HepG2 (cell line): Measurements from ENCODE around the gene TRMT1. TPM values are rescaled to one million over a fixed set of nuclear protein-coding genes. Genes with fewer than 3 reads are reported as not detected.

Experiments
- ATAC-seq: fragments of 200-7000 bp; cut with Tn5 transposase; 3 replicates; pipeline ENCODE4 v1.9.1; 2020; ENCODE audit warnings: mild to moderate bottlenecking, moderate library complexity
- BruUV-seq: library from RNA; stranded (reverse); fragments of 400-500 nt; replicated peaks from 2 replicates; lab custom pipeline; 2021; lab: Mats Ljungman, UMichigan
- CTCF ChIA-PET: fragments of 300-600 bp; formaldehyde crosslinking; extraction: SDS; loops from one replicate; lab custom pipeline; 2021; ENCODE audit warnings: low total read pairs, inconsistent platforms, low intra/inter-chr PET ratio; lab: Yijun Ruan, JAX
- POLR2A ChIA-PET: fragments of 350-600 bp; sonication (Branson Sonifier 250); formaldehyde crosslinking; loops from one replicate; lab custom pipeline; 2020; ENCODE audit warnings: antibody characterized with exemption, inconsistent platforms; lab: Yijun Ruan, JAX
- DNase-seq: peaks from one replicate; pipeline ENCODE4 v3.0.0-alpha.2; 2015; ENCODE audit warnings: low spot score
- FAIRE-seq: peaks from 3 replicates; lab custom pipeline; 2011; peaks lifted over from hg19 to GRCh38; lab: Jason Lieb, UNC
- H2AFZ ChIP-seq: one replicate; pipeline ENCODE4 v1.6.1; 2011; ENCODE audit warnings: low read length, inconsistent platforms
- H3K27ac ChIP-seq: fragments of 300-600 bp; 3 replicates; pipeline ENCODE4 v1.8.0; 2011; ENCODE audit warnings: mixed run types, mild to moderate bottlenecking, mixed read lengths, low read length, inconsistent platforms; ENCODE audit not compliant: insufficient read depth; ENCODE audit errors: extremely low read length
- H3K27me3 ChIP-seq, 2 experiments: fragments of 200-600 bp in 1 of 2; 2 replicates in 1 of 2; 3 replicates in 1 of 2; pipeline versions ENCODE4 v1.6.0 to v1.8.0; 2011; ENCODE audit warnings: low read length in 2 of 2, mild to moderate bottlenecking in 2 of 2, moderate library complexity in 2 of 2, inconsistent platforms in 1 of 2; ENCODE audit not compliant: insufficient read depth in 2 of 2, control insufficient read depth in 1 of 2
- H3K36me3 ChIP-seq, 2 experiments: fragments of 200-600 bp in 1 of 2; replicated peaks in 1 of 2; 2 replicates in 1 of 2; 3 replicates in 1 of 2; pipeline versions ENCODE4 v1.5.1 to v1.8.0; 2011; ENCODE audit warnings: low read length in 2 of 2, inconsistent platforms in 1 of 2; ENCODE audit not compliant: insufficient read depth in 2 of 2, control insufficient read depth in 1 of 2
- H3K4me1 ChIP-seq: 2 replicates; pipeline ENCODE4 v1.5.1; 2012; ENCODE audit warnings: low read length, inconsistent platforms; ENCODE audit not compliant: insufficient read depth
- H3K4me2 ChIP-seq: 2 replicates; pipeline ENCODE4 v1.6.0; 2011; ENCODE audit warnings: low read depth, low read length, inconsistent platforms
- H3K4me3 ChIP-seq, 3 experiments: fragments of 200-600 bp in 1 of 3; sonication (generic), shearing (Covaris generic) in 1 of 3; replicated peaks in 1 of 3; 2 replicates each; pipeline ENCODE4 v1.5.1; 2011 to 2016; ENCODE audit warnings: low read length in 3 of 3, inconsistent platforms in 2 of 3, low read depth in 2 of 3, mild to moderate bottlenecking in 2 of 3, control low read depth in 1 of 3, mixed read lengths in 1 of 3; ENCODE audit not compliant: insufficient read depth in 1 of 3
- H3K79me2 ChIP-seq: one replicate; pipeline ENCODE4 v1.6.1; 2011; ENCODE audit warnings: low read length, inconsistent platforms; ENCODE audit not compliant: insufficient read depth
- H3K9ac ChIP-seq: 2 replicates; pipeline ENCODE4 v1.6.0; 2011; ENCODE audit warnings: mild to moderate bottlenecking, low read depth, low read length, inconsistent platforms; ENCODE audit not compliant: insufficient read depth
- H3K9me3 ChIP-seq: 2 replicates; pipeline ENCODE4 v1.5.1; 2012; ENCODE audit warnings: mild to moderate bottlenecking, low read length
- H4K20me1 ChIP-seq: 2 replicates; pipeline ENCODE4 v1.6.0; 2011; ENCODE audit warnings: inconsistent platforms, mild to moderate bottlenecking, low read length, moderate library complexity; ENCODE audit not compliant: insufficient read depth
- ELF3 ChIP-seq: IDR thresholded peaks from 2 replicates; pipeline ENCODE4 v1.6.1; 2016; ENCODE audit warnings: missing genetic modification reagents, missing compliant biosample characterization
- HOMEZ ChIP-seq: IDR thresholded peaks from 2 replicates; pipeline ENCODE4 v1.6.1; 2016; ENCODE audit warnings: low read depth
- MAF1 ChIP-seq: sonication (generic); formaldehyde crosslinking; IDR thresholded peaks from 2 replicates; pipeline ENCODE4 v1.5.0; 2020; ENCODE audit warnings: missing genetic modification reagents, borderline replicate concordance
- MED1 ChIP-seq: sonication (generic); formaldehyde crosslinking; IDR thresholded peaks from 2 replicates; pipeline ENCODE4 v1.4.0; 2020; ENCODE audit warnings: missing genetic modification reagents
- MIER3 ChIP-seq: IDR thresholded peaks from 2 replicates; pipeline ENCODE4 v1.6.1; 2016; ENCODE audit warnings: missing compliant biosample characterization, borderline replicate concordance
- MTF1 ChIP-seq: sonication (generic); formaldehyde crosslinking; IDR thresholded peaks from 2 replicates; pipeline ENCODE4 v1.5.0; 2020; ENCODE audit warnings: missing genetic modification reagents
- TAF15 ChIP-seq: fragments of 200-400 bp; formaldehyde crosslinking; IDR thresholded peaks from one replicate; pipeline ENCODE4 v1.6.1; 2018; ENCODE audit warnings: mild to moderate bottlenecking, low read depth, low read length; ENCODE audit not compliant: poor library complexity, severe bottlenecking
- ZNF24 ChIP-seq: fragments of 450-650 bp; IDR thresholded peaks from 2 replicates; pipeline ENCODE4 v1.6.1; 2017; ENCODE audit warnings: antibody characterized with exemption, mild to moderate bottlenecking
- ZNF33B ChIP-seq: sonication (generic); formaldehyde crosslinking; IDR thresholded peaks from 2 replicates; pipeline ENCODE4 v1.5.1; 2020; ENCODE audit warnings: mild to moderate bottlenecking, missing genetic modification reagents
- ZNF614 ChIP-seq: IDR thresholded peaks from 2 replicates; pipeline ENCODE4 v1.6.1; 2018; ENCODE audit warnings: missing biosample characterization, missing genetic modification reagents, inconsistent platforms, borderline replicate concordance
- ZNF652 ChIP-seq: IDR thresholded peaks from 2 replicates; pipeline ENCODE4 v1.6.1; 2016; ENCODE audit warnings: low read depth, borderline replicate concordance
- ZNF720 ChIP-seq: sonication (generic); formaldehyde crosslinking; IDR thresholded peaks from 2 replicates; pipeline ENCODE4 v1.4.0; 2020; ENCODE audit warnings: missing genetic modification reagents
- ZNF772 ChIP-seq: sonication (generic); formaldehyde crosslinking; IDR thresholded peaks from 2 replicates; pipeline ENCODE4 v1.5.0; 2020; ENCODE audit warnings: mild to moderate bottlenecking, missing genetic modification reagents
- ZSCAN25 ChIP-seq: sonication (generic); formaldehyde crosslinking; IDR thresholded peaks from 2 replicates; pipeline ENCODE4 v1.8.0; 2022; ENCODE audit warnings: mild to moderate bottlenecking, missing genetic modification reagents
- WGBS: methylation state at CpG from one replicate; pipeline ENCODE4 v1.1.6; 2017; ENCODE audit warnings: low lambda C conversion rate; 5-methylcytosine and 5-hydroxymethylcytosine counted together
- in situ Hi-C: cut with HindIII; loops from 2 replicates; pipeline ENCODE4 v1.10.0; 2017; ENCODE audit warnings: low pct_unique_long_range_greater_than_20kb; ENCODE audit not compliant: extremely low pct_ligation_motif_present
- intact Hi-C: fragments of 100-400 bp; cut with micrococcal nuclease; formaldehyde crosslinking; loops from one replicate; pipeline ENCODE4 v1.10.0; 2022; ENCODE audit not compliant: unreplicated experiment
- polyA plus RNA-seq, 8 experiments: library from polyadenylated mRNA; depleted of rRNA in 3 of 8; stranded (reverse) in 7 of 8; unstranded in 1 of 8; fragments of >200 nt; fragmentation: Illumina TruSeq in 4 of 8; extraction: Trizol in 4 of 8; gene quantifications; 2 replicates each; pipeline versions ENCODE4 v1.2.1 to v1.2.3, GENCODE V29; 2011 to 2016; ENCODE audit warnings: low read depth in 4 of 8, missing spikeins in 1 of 8, mixed read lengths in 1 of 8; ENCODE audit not compliant: insufficient read depth in 1 of 8
- total RNA-seq, 5 experiments: library from RNA; depleted of rRNA; stranded (reverse); fragments of >200 nt; fragmentation: Illumina TruSeq; extraction: Trizol; gene quantifications; 2 replicates each; pipeline ENCODE4 v1.2.3, GENCODE V29; 2016; ENCODE audit warnings: low read depth in 1 of 5
- TF ChIP-seq, protein P1 (sequence below): sonication (generic); formaldehyde crosslinking; IDR thresholded peaks from 2 replicates; pipeline ENCODE4 v1.4.0; 2020; ENCODE audit warnings: missing genetic modification reagents, mild to moderate bottlenecking, borderline replicate concordance
- TF ChIP-seq, protein P2 (sequence below): sonication (generic); formaldehyde crosslinking; IDR thresholded peaks from 2 replicates; pipeline ENCODE4 v1.4.0; 2020; ENCODE audit warnings: mild to moderate bottlenecking, missing genetic modification reagents
- TF ChIP-seq, protein P3 (sequence below): sonication (generic); formaldehyde crosslinking; IDR thresholded peaks from 2 replicates; pipeline ENCODE4 v1.8.0; 2022; ENCODE audit warnings: mild to moderate bottlenecking, missing genetic modification reagents; ENCODE audit not compliant: insufficient replicate concordance

TRMT1 gene
- total and polyA plus RNA-seq, 2 of the 13 experiments (the other 11 are each of a cell fraction or from before 2014, with no cell fraction given) = 35.5 to 44.1 TPM

DNA sequence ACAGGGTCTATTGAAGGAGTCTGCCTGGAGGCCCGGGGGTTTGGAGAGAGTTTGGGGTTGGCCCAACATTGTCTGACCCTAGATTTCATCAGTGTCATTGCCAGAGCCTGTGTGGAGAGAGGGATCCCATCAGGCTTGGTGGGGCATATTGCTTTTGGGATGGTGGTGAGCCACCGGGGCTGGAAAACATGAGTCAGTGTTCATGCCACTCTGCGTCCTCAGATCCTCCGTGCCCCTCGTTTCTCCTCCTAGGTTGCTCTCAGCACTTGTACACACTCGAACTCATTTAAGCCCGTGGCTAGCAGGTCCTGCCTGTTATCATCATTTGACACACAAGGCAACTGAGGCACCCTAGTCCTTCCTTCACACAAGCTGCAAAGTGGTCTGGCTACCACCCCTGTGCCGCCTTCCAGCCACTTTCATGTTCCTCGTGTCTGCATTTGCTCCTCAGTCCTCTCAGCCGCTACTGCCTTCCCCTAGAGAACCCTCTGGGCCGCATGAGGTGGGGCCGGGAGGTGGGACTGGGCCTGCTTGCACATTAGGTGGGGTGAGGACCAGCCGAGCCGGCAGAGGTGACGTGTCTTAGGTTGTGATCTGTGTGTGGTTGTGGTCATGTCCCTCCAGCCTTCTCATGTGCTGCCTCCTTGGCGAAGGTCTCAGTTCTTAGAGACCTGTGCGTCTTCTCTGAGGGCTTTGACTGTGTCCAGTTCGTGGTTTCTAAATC is 5.2 kb upstream of the TRMT1 start:
- H3K4me2 ChIP-seq = no peak overlapping the region
- no peak overlapping the region for H3K27ac ChIP-seq
- CTCF ChIA-PET = no interaction called here
- ATAC-seq = no peak
- in situ Hi-C loops (no loop called here), intact Hi-C loops (no loop called here)
- H3K27me3 ChIP-seq = no peaks in the 10 kb centered on the region; a peak in 1 of 5 replicates
- 94% methylated on average over 13 of the region's 18 CpGs for WGBS
- BruUV-seq = no TSS peak
- peaks cover 30% of the 10 kb centered on the region for H3K4me1 ChIP-seq
- POLR2A ChIA-PET = no interaction called here
- no peak for DNase-seq
- H3K79me2 ChIP-seq = peaks cover 66% of the 10 kb centered on the region
- H3K9ac ChIP-seq = no peak overlapping the region
- no peaks in the 10 kb centered on the region for H3K9me3 ChIP-seq
- no peak overlapping the region for H2AFZ ChIP-seq
- H4K20me1 ChIP-seq = peaks cover 22% of the 10 kb centered on the region
- peaks cover 8 to 39% of the 10 kb centered on the region in 2 experiments; a peak in 4 of 5 replicates for H3K36me3 ChIP-seq
- no peak overlapping the region; a peak in 1 of 6 replicates for H3K4me3 ChIP-seq
- no peak for FAIRE-seq
- TF ChIP-seq ZNF720 = no peak
- TF ChIP-seq ZNF772 (CRISPR knock-in tag) = no peak
- no peak for TF ChIP-seq HOMEZ
- TF ChIP-seq, protein P1, sequence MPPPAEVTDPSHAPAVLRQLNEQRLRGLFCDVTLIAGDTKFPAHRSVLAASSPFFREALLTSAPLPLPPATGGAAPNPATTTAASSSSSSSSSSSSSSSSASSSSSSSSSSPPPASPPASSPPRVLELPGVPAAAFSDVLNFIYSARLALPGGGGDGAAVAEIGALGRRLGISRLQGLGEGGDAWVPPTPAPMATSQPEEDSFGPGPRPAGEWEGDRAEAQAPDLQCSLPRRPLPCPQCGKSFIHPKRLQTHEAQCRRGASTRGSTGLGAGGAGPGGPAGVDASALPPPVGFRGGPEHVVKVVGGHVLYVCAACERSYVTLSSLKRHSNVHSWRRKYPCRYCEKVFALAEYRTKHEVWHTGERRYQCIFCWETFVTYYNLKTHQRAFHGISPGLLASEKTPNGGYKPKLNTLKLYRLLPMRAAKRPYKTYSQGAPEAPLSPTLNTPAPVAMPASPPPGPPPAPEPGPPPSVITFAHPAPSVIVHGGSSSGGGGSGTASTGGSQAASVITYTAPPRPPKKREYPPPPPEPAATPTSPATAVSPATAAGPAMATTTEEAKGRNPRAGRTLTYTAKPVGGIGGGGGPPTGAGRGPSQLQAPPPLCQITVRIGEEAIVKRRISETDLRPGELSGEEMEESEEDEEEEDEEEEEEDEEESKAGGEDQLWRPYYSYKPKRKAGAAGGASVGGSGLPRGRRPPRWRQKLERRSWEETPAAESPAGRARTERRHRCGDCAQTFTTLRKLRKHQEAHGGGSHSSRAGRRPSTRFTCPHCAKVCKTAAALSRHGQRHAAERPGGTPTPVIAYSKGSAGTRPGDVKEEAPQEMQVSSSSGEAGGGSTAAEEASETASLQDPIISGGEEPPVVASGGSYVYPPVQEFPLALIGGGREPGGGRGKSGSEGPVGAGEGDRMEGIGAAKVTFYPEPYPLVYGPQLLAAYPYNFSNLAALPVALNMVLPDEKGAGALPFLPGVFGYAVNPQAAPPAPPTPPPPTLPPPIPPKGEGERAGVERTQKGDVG (CRISPR knock-in tag) = no peak
- TF ChIP-seq, protein P2, sequence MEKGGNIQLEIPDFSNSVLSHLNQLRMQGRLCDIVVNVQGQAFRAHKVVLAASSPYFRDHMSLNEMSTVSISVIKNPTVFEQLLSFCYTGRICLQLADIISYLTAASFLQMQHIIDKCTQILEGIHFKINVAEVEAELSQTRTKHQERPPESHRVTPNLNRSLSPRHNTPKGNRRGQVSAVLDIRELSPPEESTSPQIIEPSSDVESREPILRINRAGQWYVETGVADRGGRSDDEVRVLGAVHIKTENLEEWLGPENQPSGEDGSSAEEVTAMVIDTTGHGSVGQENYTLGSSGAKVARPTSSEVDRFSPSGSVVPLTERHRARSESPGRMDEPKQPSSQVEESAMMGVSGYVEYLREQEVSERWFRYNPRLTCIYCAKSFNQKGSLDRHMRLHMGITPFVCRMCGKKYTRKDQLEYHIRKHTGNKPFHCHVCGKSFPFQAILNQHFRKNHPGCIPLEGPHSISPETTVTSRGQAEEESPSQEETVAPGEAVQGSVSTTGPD (CRISPR knock-in tag) = no peak
- TF ChIP-seq ZSCAN25 (CRISPR knock-in tag) = no peak
- no peak for TF ChIP-seq ZNF614 (CRISPR knock-in tag)
- TF ChIP-seq ZNF24 = no peak
- TF ChIP-seq, protein P3, sequence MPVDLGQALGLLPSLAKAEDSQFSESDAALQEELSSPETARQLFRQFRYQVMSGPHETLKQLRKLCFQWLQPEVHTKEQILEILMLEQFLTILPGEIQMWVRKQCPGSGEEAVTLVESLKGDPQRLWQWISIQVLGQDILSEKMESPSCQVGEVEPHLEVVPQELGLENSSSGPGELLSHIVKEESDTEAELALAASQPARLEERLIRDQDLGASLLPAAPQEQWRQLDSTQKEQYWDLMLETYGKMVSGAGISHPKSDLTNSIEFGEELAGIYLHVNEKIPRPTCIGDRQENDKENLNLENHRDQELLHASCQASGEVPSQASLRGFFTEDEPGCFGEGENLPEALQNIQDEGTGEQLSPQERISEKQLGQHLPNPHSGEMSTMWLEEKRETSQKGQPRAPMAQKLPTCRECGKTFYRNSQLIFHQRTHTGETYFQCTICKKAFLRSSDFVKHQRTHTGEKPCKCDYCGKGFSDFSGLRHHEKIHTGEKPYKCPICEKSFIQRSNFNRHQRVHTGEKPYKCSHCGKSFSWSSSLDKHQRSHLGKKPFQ (CRISPR knock-in tag) = no peak
- TF ChIP-seq MED1 (CRISPR knock-in tag) = no peak
- TF ChIP-seq ZNF652 (CRISPR knock-in tag) = no peak
- no peak for TF ChIP-seq ELF3 (CRISPR knock-in tag)
- TF ChIP-seq ZNF33B = no peak
- no peak for TF ChIP-seq MIER3 (CRISPR knock-in tag)
- TF ChIP-seq MTF1 (CRISPR knock-in tag) = no peak
- no peak for TF ChIP-seq MAF1 (CRISPR knock-in tag)
- no peak for TF ChIP-seq TAF15
